Neural progenitor cell (in vitro differentiated cells): ENCODE data around the gene FLG.
"Not testable (repeated sequence)": the region's sequence is repeated elsewhere in the genome, so short reads cannot be mapped to it uniquely, and the experiment has no call there.

Experiments used
- EZH2 ChIP-seq: fragments of 200-600 bp; sonication (generic); IDR thresholded peaks from 2 replicates; pipeline ENCODE4 v1.6.1; 2017; ENCODE audit warnings: antibody characterized with exemption, mild to moderate bottlenecking, moderate library complexity
- EZH2phosphoT487 ChIP-seq: fragments of 200-600 bp; sonication (generic); IDR thresholded peaks from 2 replicates; pipeline ENCODE4 v1.6.1; 2017; ENCODE audit warnings: antibody characterized with exemption
- TF ChIP-seq, protein P1 (sequence below): fragments of 200-600 bp; sonication (generic); IDR thresholded peaks from 2 replicates; pipeline ENCODE4 v1.5.1; 2017; ENCODE audit warnings: antibody characterized with exemption, mild to moderate bottlenecking

DNA sequence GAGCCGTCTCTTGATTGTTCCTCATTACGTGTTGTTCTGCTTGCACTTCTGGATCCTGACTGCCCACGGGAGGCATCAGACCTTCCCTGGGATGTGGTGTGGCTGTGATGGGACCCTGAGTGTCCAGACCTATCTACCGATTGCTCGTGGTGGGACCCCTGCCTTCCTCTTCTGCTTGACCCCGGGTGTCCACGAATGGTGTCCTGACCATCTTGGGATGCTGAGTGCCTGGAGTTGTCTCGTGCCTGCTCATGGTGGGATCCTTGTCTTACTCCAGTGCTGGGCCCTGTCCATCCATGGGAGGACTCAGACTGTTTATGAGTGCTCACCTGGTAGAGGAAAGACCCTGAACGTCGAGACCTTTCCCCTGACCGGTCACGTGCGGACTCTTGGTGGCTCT, 12.9 kb downstream of the FLG start:
- TF ChIP-seq, protein P1, sequence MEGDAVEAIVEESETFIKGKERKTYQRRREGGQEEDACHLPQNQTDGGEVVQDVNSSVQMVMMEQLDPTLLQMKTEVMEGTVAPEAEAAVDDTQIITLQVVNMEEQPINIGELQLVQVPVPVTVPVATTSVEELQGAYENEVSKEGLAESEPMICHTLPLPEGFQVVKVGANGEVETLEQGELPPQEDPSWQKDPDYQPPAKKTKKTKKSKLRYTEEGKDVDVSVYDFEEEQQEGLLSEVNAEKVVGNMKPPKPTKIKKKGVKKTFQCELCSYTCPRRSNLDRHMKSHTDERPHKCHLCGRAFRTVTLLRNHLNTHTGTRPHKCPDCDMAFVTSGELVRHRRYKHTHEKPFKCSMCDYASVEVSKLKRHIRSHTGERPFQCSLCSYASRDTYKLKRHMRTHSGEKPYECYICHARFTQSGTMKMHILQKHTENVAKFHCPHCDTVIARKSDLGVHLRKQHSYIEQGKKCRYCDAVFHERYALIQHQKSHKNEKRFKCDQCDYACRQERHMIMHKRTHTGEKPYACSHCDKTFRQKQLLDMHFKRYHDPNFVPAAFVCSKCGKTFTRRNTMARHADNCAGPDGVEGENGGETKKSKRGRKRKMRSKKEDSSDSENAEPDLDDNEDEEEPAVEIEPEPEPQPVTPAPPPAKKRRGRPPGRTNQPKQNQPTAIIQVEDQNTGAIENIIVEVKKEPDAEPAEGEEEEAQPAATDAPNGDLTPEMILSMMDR = not testable (repeated sequence)
- TF ChIP-seq EZH2, EZH2phosphoT487: not testable (repeated sequence)
